H9 (cell line): ENCODE measurements around the gene MGST2. TPM values are rescaled to one million over a fixed set of nuclear protein-coding genes. Genes with fewer than 3 reads are reported as not detected.
A peak's percentile ranks its signal among the peaks of the same experiment; 100 is the strongest.

ENCODE experiments used
- DNase-seq: peaks from one replicate; pipeline ENCODE4 v3.0.0-alpha.2; 2017
- H2AFZ ChIP-seq: one replicate; pipeline ENCODE4 v1.6.1; 2013; ENCODE audit warnings: mild to moderate bottlenecking, low read length, control low read depth, moderate library complexity
- H2AK5ac ChIP-seq: 2 replicates; pipeline ENCODE4 v1.6.1; 2013; ENCODE audit warnings: low read length, control low read depth, mixed read lengths; ENCODE audit not compliant: insufficient read length
- H2BK120ac ChIP-seq: one replicate; pipeline ENCODE4 v1.6.1; 2013; ENCODE audit warnings: low read depth, mild to moderate bottlenecking, low read length, control low read depth, inconsistent platforms; ENCODE audit not compliant: poor library complexity, severe bottlenecking
- H2BK12ac ChIP-seq: 2 replicates; pipeline ENCODE4 v1.6.1; 2013; ENCODE audit warnings: low read length, control low read depth, mixed read lengths, low read depth; ENCODE audit not compliant: insufficient read length
- H2BK15ac ChIP-seq: 2 replicates; pipeline ENCODE4 v1.6.1; 2013; ENCODE audit warnings: low read depth, low read length, control low read depth
- H2BK20ac ChIP-seq: one replicate; pipeline ENCODE4 v1.6.1; 2013; ENCODE audit warnings: low read depth, mild to moderate bottlenecking, low read length, control low read depth, inconsistent platforms; ENCODE audit not compliant: poor library complexity, severe bottlenecking
- H2BK5ac ChIP-seq: 2 replicates; pipeline ENCODE4 v1.6.1; 2013; ENCODE audit warnings: low read length, control low read depth, mixed read lengths; ENCODE audit not compliant: insufficient read length
- H3K14ac ChIP-seq: 2 replicates; pipeline ENCODE4 v1.6.1; 2013; ENCODE audit warnings: low read length, control low read depth; ENCODE audit not compliant: insufficient read depth
- H3K18ac ChIP-seq: 2 replicates; pipeline ENCODE4 v1.6.1; 2013; ENCODE audit warnings: low read depth, mild to moderate bottlenecking, mixed read lengths, low read length, control low read depth; ENCODE audit not compliant: insufficient read length
- H3K23ac ChIP-seq: 2 replicates; pipeline ENCODE4 v1.6.1; 2013; ENCODE audit warnings: low read length, control low read depth, mixed read lengths, low read depth; ENCODE audit not compliant: insufficient read length
- H3K23me2 ChIP-seq: 2 replicates; pipeline ENCODE4 v1.6.1; 2013; ENCODE audit warnings: low read depth, mild to moderate bottlenecking, mixed read lengths, low read length, control low read depth; ENCODE audit not compliant: insufficient read length, poor library complexity, severe bottlenecking
- H3K27ac ChIP-seq: 2 replicates; pipeline ENCODE4 v1.5.1; 2013; ENCODE audit warnings: low read length, control low read depth, mixed read lengths, low read depth; ENCODE audit not compliant: insufficient read length
- H3K27me3 ChIP-seq: 2 replicates; pipeline ENCODE4 v1.6.1; 2013; ENCODE audit warnings: low read length, control low read depth, inconsistent platforms; ENCODE audit not compliant: insufficient read depth
- H3K4ac ChIP-seq: 2 replicates; pipeline ENCODE4 v1.6.1; 2013; ENCODE audit warnings: low read depth, mild to moderate bottlenecking, control low read depth, inconsistent platforms, low read length, moderate library complexity
- H3K4me1 ChIP-seq: 2 replicates; pipeline ENCODE4 v1.6.1; 2013; ENCODE audit warnings: low read length, control low read depth, inconsistent platforms; ENCODE audit not compliant: insufficient read depth
- H3K4me2 ChIP-seq: 2 replicates; pipeline ENCODE4 v1.6.1; 2013; ENCODE audit warnings: low read length, control low read depth, mixed read lengths; ENCODE audit not compliant: insufficient read length, insufficient read depth
- H3K56ac ChIP-seq: 2 replicates; pipeline ENCODE4 v1.6.1; 2013; ENCODE audit warnings: low read depth, mild to moderate bottlenecking, mixed read lengths, low read length, control low read depth; ENCODE audit not compliant: insufficient read length
- H3K79me1 ChIP-seq: 2 replicates; pipeline ENCODE4 v1.6.1; 2013; ENCODE audit warnings: low read depth, mild to moderate bottlenecking, moderate library complexity, low read length, control low read depth, inconsistent platforms; ENCODE audit not compliant: insufficient read depth, poor library complexity, severe bottlenecking
- H3K79me2 ChIP-seq: 2 replicates; pipeline ENCODE4 v1.6.1; 2013; ENCODE audit warnings: low read length, control low read depth, inconsistent platforms; ENCODE audit not compliant: insufficient read depth
- H3K9ac ChIP-seq: 2 replicates; pipeline ENCODE4 v1.6.1; 2013; ENCODE audit warnings: low read length, control low read depth, mixed read lengths; ENCODE audit not compliant: insufficient read length; ENCODE audit errors: extremely low read depth
- H3K9me3 ChIP-seq: one replicate; pipeline ENCODE4 v1.6.1; 2013; ENCODE audit warnings: low read depth, low read length, inconsistent platforms; ENCODE audit not compliant: control insufficient read depth
- H3T11ph ChIP-seq: one replicate; pipeline ENCODE4 v1.6.1; 2013; ENCODE audit warnings: mild to moderate bottlenecking, low read length, control low read depth, inconsistent platforms
- H4K20me1 ChIP-seq: one replicate; pipeline ENCODE4 v1.6.1; 2013; ENCODE audit not compliant: control insufficient read depth, insufficient read length, insufficient read depth
- H4K5ac ChIP-seq: 2 replicates; pipeline ENCODE4 v1.6.1; 2013; ENCODE audit warnings: low read depth, mild to moderate bottlenecking, mixed read lengths, low read length, control low read depth; ENCODE audit not compliant: insufficient read length
- H4K8ac ChIP-seq: replicated peaks from 2 replicates; pipeline ENCODE4 v1.6.1; 2013; ENCODE audit warnings: low read length, control low read depth, mixed read lengths, low read depth; ENCODE audit not compliant: insufficient read length
- H4K91ac ChIP-seq: 2 replicates; pipeline ENCODE4 v1.6.1; 2013; ENCODE audit warnings: low read depth, mild to moderate bottlenecking, moderate library complexity, mixed read lengths, low read length, control low read depth; ENCODE audit not compliant: insufficient read length
- H3K27ac Mint-ChIP-seq, 3 experiments: 2 replicates in 2 of 3; 3 replicates in 1 of 3; pipeline ENCODE4 v1.8.0; 2020 to 2021; ENCODE audit warnings: mixed read lengths in 3 of 3, mild to moderate bottlenecking in 1 of 3, moderate library complexity in 1 of 3
- H3K27me3 Mint-ChIP-seq: 2 replicates; pipeline ENCODE4 v1.8.0; 2021; ENCODE audit warnings: low read depth, mild to moderate bottlenecking, moderate library complexity, mixed read lengths
- H3K36me3 Mint-ChIP-seq, 3 experiments: 2 replicates in 2 of 3; 3 replicates in 1 of 3; pipeline ENCODE4 v1.8.0; 2020 to 2021; ENCODE audit warnings: low read depth in 3 of 3, mixed read lengths in 3 of 3; ENCODE audit not compliant: insufficient read depth in 1 of 3
- H3K4me1 Mint-ChIP-seq, 2 experiments: 2 replicates each; pipeline ENCODE4 v1.8.0; 2020; ENCODE audit warnings: mixed read lengths in 2 of 2
- H3K4me3 Mint-ChIP-seq, 2 experiments: 2 replicates in 1 of 2; 3 replicates in 1 of 2; pipeline ENCODE4 v1.8.0; 2020 to 2021; ENCODE audit warnings: mild to moderate bottlenecking in 2 of 2, mixed read lengths in 2 of 2, moderate library complexity in 1 of 2
- H3K9me3 Mint-ChIP-seq, 2 experiments: 2 replicates in 1 of 2; 3 replicates in 1 of 2; pipeline ENCODE4 v1.8.0; 2020; ENCODE audit warnings: mild to moderate bottlenecking in 2 of 2, mixed read lengths in 2 of 2, moderate library complexity in 1 of 2
- CTCF ChIP-seq: fragments of 200-600 bp; sonication (generic); conservative IDR thresholded peaks from 3 replicates; pipeline ENCODE4 v1.8.0; 2021; ENCODE audit warnings: antibody characterized with exemption, mild to moderate bottlenecking
- WGBS: extraction: QIAGEN DNeasy Blood & Tissue Kit; methylation state at CpG from one replicate; pipeline ENCODE4 v1.1.7; 2013; ENCODE audit warnings: missing lambda C conversion rate, low lambda C conversion rate, mixed read lengths; ENCODE audit not compliant: insufficient read length; ENCODE audit errors: extremely low coverage; 5-methylcytosine and 5-hydroxymethylcytosine counted together
- total RNA-seq: library from RNA; stranded (reverse); gene quantifications from 2 replicates; pipeline ENCODE4 v1.2.1, GENCODE V29; 2021

MGST2 gene
- total RNA-seq, 1 experiment from 2014 or later, result 6.4 TPM

DNA sequence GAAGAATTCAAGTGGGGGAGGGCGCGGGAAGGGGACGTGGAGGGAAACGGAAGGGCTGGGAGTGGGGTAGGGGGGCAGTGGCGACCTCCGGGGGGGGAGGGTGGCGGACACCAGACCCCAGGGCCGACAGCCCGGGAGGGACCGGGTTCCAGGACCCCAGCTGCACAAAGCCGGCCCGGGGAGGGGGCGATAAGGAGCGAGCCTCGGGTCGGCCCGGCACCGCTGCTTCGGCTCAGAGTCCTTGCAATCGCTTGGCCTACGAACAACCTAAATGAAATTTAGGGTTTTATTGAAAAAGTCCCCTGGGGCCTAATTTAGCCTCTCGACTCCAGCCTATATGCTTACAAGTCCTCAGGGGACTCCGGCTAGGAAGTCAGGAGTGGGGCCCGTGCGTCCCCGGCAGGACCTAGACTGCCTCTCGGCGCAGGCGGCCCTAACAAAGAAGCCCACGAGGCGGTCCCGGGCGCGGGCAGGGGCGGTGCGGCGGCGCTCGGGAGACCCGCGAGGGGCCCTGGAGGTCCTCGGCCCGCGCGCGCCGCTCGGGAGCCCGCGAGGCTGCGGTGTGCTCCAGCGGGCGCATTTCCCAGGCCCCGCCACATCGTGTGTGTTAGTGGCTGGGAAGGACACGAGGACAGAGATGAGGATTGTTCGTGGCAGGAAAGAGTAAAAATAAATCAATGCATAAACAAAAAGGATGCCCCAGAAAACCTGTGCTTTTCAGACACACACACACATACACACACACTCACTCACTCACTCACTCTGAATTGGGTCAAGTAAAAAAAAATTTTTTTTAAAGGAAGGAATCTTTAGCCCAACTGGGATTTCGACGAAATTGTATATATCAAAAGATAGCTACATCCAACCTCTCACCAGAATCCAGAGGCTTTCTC, 70.0 kb downstream of the MGST2 start:
- peaks cover 7% of the 10 kb centered on the region; the same call in 1 of the 2 replicates for H3K27me3 ChIP-seq
- peak; percentile 44 for DNase-seq
- no peak overlapping the region for H3K4ac ChIP-seq
- no peaks in the 10 kb centered on the region for H3K79me1 ChIP-seq
- H3K18ac ChIP-seq, result peak overlapping the region; percentile 25
- H3T11ph ChIP-seq, result no peak overlapping the region
- peaks cover 20 to 28% of the 10 kb centered on the region in 2 experiments for H3K4me1 Mint-ChIP-seq
- H3K23ac ChIP-seq, result no peak overlapping the region
- H3K4me2 ChIP-seq, result peak overlapping the region; percentile 56
- no peak for TF ChIP-seq CTCF
- H2BK12ac ChIP-seq, result no peak overlapping the region
- no peak overlapping the region for H4K8ac ChIP-seq
- no peaks in the 10 kb centered on the region for H3K9me3 ChIP-seq
- H4K5ac ChIP-seq, result no peak overlapping the region
- no peak overlapping the region for H4K91ac ChIP-seq
- H3K9me3 Mint-ChIP-seq, result no peaks in the 10 kb centered on the region; a peak in 1 of 5 replicates
- no peak overlapping the region for H2AFZ ChIP-seq
- no peaks in the 10 kb centered on the region for H3K79me2 ChIP-seq
- H2BK15ac ChIP-seq, result no peak overlapping the region
- peak overlapping the region; percentile 85; the same call in 1 of the 2 replicates for H3K14ac ChIP-seq
- no peak overlapping the region for H2BK20ac ChIP-seq
- peak overlapping the region; percentile 39 for H3K9ac ChIP-seq
- H3K4me3 Mint-ChIP-seq, result peak overlapping the region; percentile 67 to 83
- peaks cover 48% of the 10 kb centered on the region for H3K27me3 Mint-ChIP-seq
- H3K27ac ChIP-seq, result no peak overlapping the region
- peak overlapping the region; percentile 52 for H2BK120ac ChIP-seq
- peaks cover 6% of the 10 kb centered on the region; the same call in 1 of the 2 replicates for H3K4me1 ChIP-seq
- no peak overlapping the region for H2AK5ac ChIP-seq
- H3K27ac Mint-ChIP-seq, result peak overlapping the region in 1 of 3 experiments; percentile 53; a peak in 1 of 7 replicates
- H4K20me1 ChIP-seq, result no peaks in the 10 kb centered on the region
- H3K36me3 Mint-ChIP-seq, result no peaks in the 10 kb centered on the region; a peak in 1 of 7 replicates
- no peak overlapping the region for H3K56ac ChIP-seq
- no CpG with 5 or more reads among the region's 59 CpGs for WGBS
- H2BK5ac ChIP-seq, result no peak overlapping the region
- H3K23me2 ChIP-seq, result peaks cover 4% of the 10 kb centered on the region
